ENCODE results near the gene AQP3.
A peak's percentile ranks its signal among the peaks of the same experiment; 100 is the strongest.

Gene AQP3

DNA sequence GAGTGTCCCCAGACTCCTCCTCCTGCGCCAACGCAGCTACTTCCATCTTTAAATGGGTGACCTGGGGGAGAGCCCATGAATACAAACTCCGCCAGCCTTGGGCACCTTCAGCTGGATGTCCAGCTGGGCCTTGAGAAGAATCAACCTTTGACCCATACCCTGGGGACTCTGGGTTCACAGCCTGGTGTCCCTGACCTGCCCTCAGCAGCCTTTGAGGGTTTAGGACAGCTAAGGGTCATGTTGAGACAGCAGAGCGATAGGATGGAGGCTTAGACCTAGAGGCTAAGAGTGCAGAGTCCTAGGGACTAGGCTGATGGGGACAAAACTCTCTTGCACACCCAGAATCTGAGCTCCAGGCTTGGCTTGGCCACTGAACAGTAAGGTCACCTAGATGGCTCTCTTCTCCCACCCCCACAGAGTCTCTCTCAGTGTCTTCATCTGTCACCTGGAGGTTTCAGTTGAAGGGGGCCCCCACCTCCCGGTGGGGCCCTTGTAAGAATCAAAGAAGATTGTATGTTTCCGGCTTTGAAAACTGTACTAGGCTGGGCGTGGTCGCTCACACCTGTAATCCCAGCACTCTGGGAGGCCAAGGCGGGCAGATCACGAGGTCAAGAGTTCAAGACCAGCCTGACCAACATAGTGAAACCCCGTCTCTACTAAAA, 6.7 kb upstream of the AQP3 start:
- no peak for TF ChIP-seq EZH2phosphoT487 (IDR thresholded peaks at IDR 0.05; ENCODE audit: borderline replicate concordance, low read length)
- TF ChIP-seq, protein P1, sequence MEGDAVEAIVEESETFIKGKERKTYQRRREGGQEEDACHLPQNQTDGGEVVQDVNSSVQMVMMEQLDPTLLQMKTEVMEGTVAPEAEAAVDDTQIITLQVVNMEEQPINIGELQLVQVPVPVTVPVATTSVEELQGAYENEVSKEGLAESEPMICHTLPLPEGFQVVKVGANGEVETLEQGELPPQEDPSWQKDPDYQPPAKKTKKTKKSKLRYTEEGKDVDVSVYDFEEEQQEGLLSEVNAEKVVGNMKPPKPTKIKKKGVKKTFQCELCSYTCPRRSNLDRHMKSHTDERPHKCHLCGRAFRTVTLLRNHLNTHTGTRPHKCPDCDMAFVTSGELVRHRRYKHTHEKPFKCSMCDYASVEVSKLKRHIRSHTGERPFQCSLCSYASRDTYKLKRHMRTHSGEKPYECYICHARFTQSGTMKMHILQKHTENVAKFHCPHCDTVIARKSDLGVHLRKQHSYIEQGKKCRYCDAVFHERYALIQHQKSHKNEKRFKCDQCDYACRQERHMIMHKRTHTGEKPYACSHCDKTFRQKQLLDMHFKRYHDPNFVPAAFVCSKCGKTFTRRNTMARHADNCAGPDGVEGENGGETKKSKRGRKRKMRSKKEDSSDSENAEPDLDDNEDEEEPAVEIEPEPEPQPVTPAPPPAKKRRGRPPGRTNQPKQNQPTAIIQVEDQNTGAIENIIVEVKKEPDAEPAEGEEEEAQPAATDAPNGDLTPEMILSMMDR (IDR thresholded peaks at IDR 0.05; ENCODE audit: low read depth, low read length, poor library complexity, severe bottlenecking), result no peak
- no peak overlapping the region for H3K27ac ChIP-seq (ENCODE audit: low read depth, low read length)
- H3K9me3 ChIP-seq (ENCODE audit: control insufficient read depth, insufficient read depth, low read length), result no peaks in the 10 kb centered on the region
- H3K36me3 ChIP-seq (ENCODE audit: control insufficient read depth, low read length), result no peaks in the 10 kb centered on the region; the same call in 1 of the 2 replicates
- no peak overlapping the region for H3K4me2 ChIP-seq (ENCODE audit: low read length)
- no peaks in the 10 kb centered on the region for H3K79me2 ChIP-seq (ENCODE audit: control insufficient read depth, low read length)
- no peak overlapping the region for H3K4me3 ChIP-seq (ENCODE audit: low read length)
- H3K4me1 ChIP-seq (ENCODE audit: control insufficient read depth, low read length), result peaks cover 29% of the 10 kb centered on the region
- H3K9me2 ChIP-seq (replicated peaks; ENCODE audit: control insufficient read depth, low read length), result no peaks in the 10 kb centered on the region
- H3F3A ChIP-seq (ENCODE audit: control insufficient read depth, insufficient read depth), result no peaks in the 10 kb centered on the region
- H4K20me1 ChIP-seq (ENCODE audit: control insufficient read depth, insufficient read depth, low read depth, low read length), result no peaks in the 10 kb centered on the region
- no peaks in the 10 kb centered on the region for H3K27me3 ChIP-seq (ENCODE audit: control insufficient read depth, low read length)

DNA sequence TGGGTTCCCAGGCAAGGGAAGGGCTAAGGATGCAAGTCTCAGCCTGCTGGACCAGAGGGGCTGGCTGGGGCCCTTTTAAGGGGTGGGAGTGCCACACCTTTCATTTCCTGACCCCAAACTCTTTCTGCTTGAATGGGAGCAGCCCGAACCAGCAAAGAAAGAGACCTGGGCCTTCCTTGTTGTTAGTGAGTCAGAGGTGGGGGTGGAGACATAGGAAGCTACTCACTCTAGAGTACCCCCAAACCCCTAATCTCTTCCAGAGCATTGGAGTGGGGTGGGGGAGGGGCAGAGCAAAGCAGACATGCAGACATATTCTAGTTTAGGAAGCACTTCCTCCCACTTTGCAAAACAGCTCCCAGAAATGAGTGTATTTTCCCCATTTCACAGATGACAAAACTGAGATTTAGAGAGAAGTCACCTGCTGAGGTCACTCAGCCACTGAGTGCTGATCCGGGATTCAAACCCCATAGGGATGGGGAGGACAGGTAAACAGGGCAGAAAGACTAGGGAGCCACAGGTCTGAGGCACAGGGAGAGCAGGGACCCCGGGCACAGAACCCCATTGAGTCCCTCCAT, 6.0 kb upstream of the AQP3 start:
- no peaks in the 10 kb centered on the region for H4K20me1 ChIP-seq (ENCODE audit: control insufficient read depth, insufficient read depth, low read depth, low read length)
- no peaks in the 10 kb centered on the region for H3K79me2 ChIP-seq (ENCODE audit: control insufficient read depth, low read length)
- no peaks in the 10 kb centered on the region for H3K9me2 ChIP-seq (replicated peaks; ENCODE audit: control insufficient read depth, low read length)
- 0 out of 2 replicates have a peak, but pooled peaks cover 2% of the 10 kb centered on the region for H3K27me3 ChIP-seq (ENCODE audit: control insufficient read depth, low read length)
- no peak overlapping the region for H3K4me3 ChIP-seq (ENCODE audit: low read length)
- H3K27ac ChIP-seq (ENCODE audit: low read depth, low read length), result no peak overlapping the region
- peaks cover 21% of the 10 kb centered on the region for H3K4me1 ChIP-seq (ENCODE audit: control insufficient read depth, low read length)
- H3K4me2 ChIP-seq (ENCODE audit: low read length), result peak overlapping the region; percentile 31
- TF ChIP-seq, protein P1 (IDR thresholded peaks at IDR 0.05; ENCODE audit: low read depth, low read length, poor library complexity, severe bottlenecking), result no peak
- TF ChIP-seq EZH2phosphoT487 (IDR thresholded peaks at IDR 0.05; ENCODE audit: borderline replicate concordance, low read length), result no peak
- H3K36me3 ChIP-seq (ENCODE audit: control insufficient read depth, low read length), result no peaks in the 10 kb centered on the region
- no peaks in the 10 kb centered on the region for H3F3A ChIP-seq (ENCODE audit: control insufficient read depth, insufficient read depth)
- H3K9me3 ChIP-seq (ENCODE audit: control insufficient read depth, insufficient read depth, low read length), result no peaks in the 10 kb centered on the region

DNA sequence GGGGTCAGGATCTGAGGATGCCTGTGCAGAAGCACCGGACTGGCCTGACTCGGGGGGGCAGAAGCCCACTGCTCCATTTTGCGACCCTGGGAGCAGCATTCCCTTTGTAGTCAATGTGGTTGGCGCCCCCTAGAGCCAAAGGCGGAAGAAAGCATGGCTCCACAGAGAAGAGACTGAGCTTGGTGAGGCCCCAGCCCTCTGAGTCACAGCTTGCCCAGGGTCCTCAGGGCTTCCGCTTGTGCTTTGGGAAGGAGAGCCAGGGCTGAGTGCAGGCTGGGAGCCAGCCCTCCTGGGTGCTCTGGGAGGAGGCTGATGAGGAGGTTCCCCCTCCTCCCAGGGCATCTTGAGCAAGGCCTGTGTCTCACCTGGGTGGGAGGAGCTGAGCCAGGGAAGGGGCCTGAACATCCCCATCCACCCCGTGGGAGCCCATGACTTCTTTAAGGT, 5.5 kb upstream of the AQP3 start:
- Histone ChIP-seq H3F3A (ENCODE audit: control insufficient read depth, insufficient read depth) (no peaks in the 10 kb centered on the region), H3K27ac (ENCODE audit: low read depth, low read length) (no peak overlapping the region), H3K4me2 (ENCODE audit: low read length) (peak overlapping the region; percentile 31), H3K79me2 (ENCODE audit: control insufficient read depth, low read length) (no peaks in the 10 kb centered on the region), H3K9me3 (ENCODE audit: control insufficient read depth, insufficient read depth, low read length) (no peaks in the 10 kb centered on the region), H4K20me1 (ENCODE audit: control insufficient read depth, insufficient read depth, low read depth, low read length) (no peaks in the 10 kb centered on the region), H3K36me3 (ENCODE audit: control insufficient read depth, low read length) (no peaks in the 10 kb centered on the region), H3K4me3 (ENCODE audit: low read length) (no peak overlapping the region), H3K4me1 (ENCODE audit: control insufficient read depth, low read length) (peaks cover 22% of the 10 kb centered on the region), H3K9me2 (replicated peaks; ENCODE audit: control insufficient read depth, low read length) (no peaks in the 10 kb centered on the region), H3K27me3 (ENCODE audit: control insufficient read depth, low read length) (peaks cover 7% of the 10 kb centered on the region)
- TF ChIP-seq, protein P1 (IDR thresholded peaks at IDR 0.05; ENCODE audit: low read depth, low read length, poor library complexity, severe bottlenecking), result peak; percentile 97
- no peak for TF ChIP-seq EZH2phosphoT487 (IDR thresholded peaks at IDR 0.05; ENCODE audit: borderline replicate concordance, low read length)

All from DOHH2 (cell line).